ENCODE results near the gene CAT. TPM values are rescaled to one million over a fixed set of nuclear protein-coding genes. Genes with fewer than 3 reads are reported as not detected.

Gene CAT
- total RNA-seq, 1 donor from 2014 or later: 31.1 TPM

GRCh38 chr11:34466802-34467488 is 28.2 kb downstream of the CAT start:
- Mint-ChIP-seq H3K36me3 (ENCODE audit: low read depth) (peaks cover 54% of the 10 kb centered on the region), H3K27ac (ENCODE audit: unreplicated experiment) (no peak overlapping the region), H3K4me1 (ENCODE audit: low read depth) (no peaks in the 10 kb centered on the region), H3K27me3 (ENCODE audit: low read depth) (no peaks in the 10 kb centered on the region), H3K4me3 (ENCODE audit: unreplicated experiment) (no peak overlapping the region), H3K9me3 (ENCODE audit: low read depth) (peaks cover 14% of the 10 kb centered on the region)
- no peak for TF ChIP-seq CTCF (IDR thresholded peaks at IDR 0.05)
- DNase-seq (ENCODE audit: low spot score): no peak

- H3K9me3 Mint-ChIP-seq (ENCODE audit: low read depth): peaks cover 14% of the 10 kb centered on the region
- DNase-seq (ENCODE audit: low spot score): no peak
- no peaks in the 10 kb centered on the region for H3K4me1 Mint-ChIP-seq (ENCODE audit: low read depth)
- peak; percentile 73 for TF ChIP-seq CTCF (IDR thresholded peaks at IDR 0.05)
- H3K27me3 Mint-ChIP-seq (ENCODE audit: low read depth): no peaks in the 10 kb centered on the region
- H3K4me3 Mint-ChIP-seq (ENCODE audit: unreplicated experiment): no peak overlapping the region
- no peak overlapping the region for H3K27ac Mint-ChIP-seq (ENCODE audit: unreplicated experiment)
- peaks cover 60% of the 10 kb centered on the region for H3K36me3 Mint-ChIP-seq (ENCODE audit: low read depth)
These were observed 29.6 kb downstream of the CAT start for GRCh38 chr11:34468209-34468841.

- DNase-seq (ENCODE audit: low spot score): no peak
- Mint-ChIP-seq H3K9me3 (ENCODE audit: low read depth) (no peaks in the 10 kb centered on the region), H3K27me3 (ENCODE audit: low read depth) (peaks cover 4% of the 10 kb centered on the region), H3K4me3 (ENCODE audit: unreplicated experiment) (no peak overlapping the region), H3K27ac (ENCODE audit: unreplicated experiment) (peak overlapping the region; percentile 49), H3K4me1 (ENCODE audit: low read depth) (no peaks in the 10 kb centered on the region), H3K36me3 (ENCODE audit: low read depth) (peaks cover 24% of the 10 kb centered on the region)
- no peak for TF ChIP-seq CTCF (IDR thresholded peaks at IDR 0.05)
These were observed 35.0 kb downstream of the CAT start for GRCh38 chr11:34473603-34474169.

GRCh38 chr11:34475656-34476055 is 36.9 kb downstream of the CAT start:
- no peak for DNase-seq (ENCODE audit: low spot score)
- TF ChIP-seq CTCF (IDR thresholded peaks at IDR 0.05): no peak
- Mint-ChIP-seq H3K9me3 (ENCODE audit: low read depth) (no peaks in the 10 kb centered on the region), H3K27me3 (ENCODE audit: low read depth) (peaks cover 4% of the 10 kb centered on the region), H3K36me3 (ENCODE audit: low read depth) (peaks cover 19% of the 10 kb centered on the region), H3K4me1 (ENCODE audit: low read depth) (peaks cover 11% of the 10 kb centered on the region), H3K4me3 (ENCODE audit: unreplicated experiment) (no peak overlapping the region), H3K27ac (ENCODE audit: unreplicated experiment) (no peak overlapping the region)

- peaks cover 14% of the 10 kb centered on the region for H3K36me3 Mint-ChIP-seq (ENCODE audit: low read depth)
- DNase-seq (ENCODE audit: low spot score): no peak
- H3K9me3 Mint-ChIP-seq (ENCODE audit: low read depth): no peaks in the 10 kb centered on the region
- no peak for TF ChIP-seq CTCF (IDR thresholded peaks at IDR 0.05)
- no peak overlapping the region for H3K4me3 Mint-ChIP-seq (ENCODE audit: unreplicated experiment)
- H3K27me3 Mint-ChIP-seq (ENCODE audit: low read depth): peaks cover 4% of the 10 kb centered on the region
- H3K4me1 Mint-ChIP-seq (ENCODE audit: low read depth): peaks cover 12% of the 10 kb centered on the region
- H3K27ac Mint-ChIP-seq (ENCODE audit: unreplicated experiment): no peak overlapping the region
These were observed 38.1 kb downstream of the CAT start for GRCh38 chr11:34476849-34477248.

All from chondrocyte (in vitro differentiated cells).